Stimulated activated CD8-positive, alpha-beta memory T cell treated with anti-CD3 and anti-CD28 coated beads, Interleukin-7, amount 100 ng/mL, for 1 hour (primary cell): ENCODE results near the gene RFPL4A.
"Not testable (repeated sequence)": the region's sequence is repeated elsewhere in the genome, so short reads cannot be mapped to it uniquely, and the experiment has no call there.

Source experiments
- DNase-seq, 2 donors: peaks; one replicate each; pipeline ENCODE4 v3.0.0-alpha.2; 2020; ENCODE audit warnings: low read depth in 2 of 2

RFPL4A gene

DNA sequence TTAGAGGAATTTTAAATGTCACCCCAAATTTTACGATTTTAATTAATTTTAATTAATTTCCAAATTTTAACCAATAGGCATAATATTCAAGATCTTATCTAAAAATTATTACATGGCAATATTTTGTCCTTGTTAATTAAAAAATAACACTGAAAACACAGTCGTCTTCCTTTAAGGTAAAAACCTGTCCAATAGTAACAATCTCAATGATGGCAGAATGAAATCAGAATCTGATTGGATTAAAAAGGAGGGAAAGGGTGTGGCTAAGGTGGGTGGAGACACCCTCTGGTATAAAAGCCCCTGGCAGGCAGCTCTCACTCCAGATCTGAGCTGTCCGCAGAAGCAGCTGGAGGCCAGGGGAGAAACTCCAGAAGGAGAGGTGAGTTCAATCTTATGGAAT lies at the start of gene RFPL4A:
RFPL4A (plus strand) TSS at position 301 of the 400 bp plus-strand sequence. CDS start 2,704 bp downstream, outside the sequence.
- not testable (repeated sequence) for DNase-seq

DNA sequence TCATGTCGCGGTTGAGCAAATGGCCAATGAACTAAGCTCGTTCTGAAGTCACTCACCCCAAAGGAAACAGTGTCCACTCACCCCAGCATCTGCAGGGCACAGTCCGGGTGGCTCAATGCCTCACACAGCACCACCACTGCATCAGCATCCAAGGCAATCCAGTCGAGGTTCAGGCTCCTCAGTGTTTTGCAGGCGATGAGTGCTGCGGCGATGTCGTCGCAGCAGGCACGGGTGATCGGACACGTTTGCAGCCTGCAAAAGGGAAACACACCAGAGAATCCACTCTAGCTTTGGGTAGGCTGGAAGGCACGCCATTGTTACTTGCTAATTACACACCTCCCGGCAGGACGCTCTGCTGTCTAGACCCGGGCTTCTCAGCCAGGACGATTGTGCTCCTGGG lies 47.2 kb upstream of the RFPL4A start:
- DNase-seq: no peak

DNA sequence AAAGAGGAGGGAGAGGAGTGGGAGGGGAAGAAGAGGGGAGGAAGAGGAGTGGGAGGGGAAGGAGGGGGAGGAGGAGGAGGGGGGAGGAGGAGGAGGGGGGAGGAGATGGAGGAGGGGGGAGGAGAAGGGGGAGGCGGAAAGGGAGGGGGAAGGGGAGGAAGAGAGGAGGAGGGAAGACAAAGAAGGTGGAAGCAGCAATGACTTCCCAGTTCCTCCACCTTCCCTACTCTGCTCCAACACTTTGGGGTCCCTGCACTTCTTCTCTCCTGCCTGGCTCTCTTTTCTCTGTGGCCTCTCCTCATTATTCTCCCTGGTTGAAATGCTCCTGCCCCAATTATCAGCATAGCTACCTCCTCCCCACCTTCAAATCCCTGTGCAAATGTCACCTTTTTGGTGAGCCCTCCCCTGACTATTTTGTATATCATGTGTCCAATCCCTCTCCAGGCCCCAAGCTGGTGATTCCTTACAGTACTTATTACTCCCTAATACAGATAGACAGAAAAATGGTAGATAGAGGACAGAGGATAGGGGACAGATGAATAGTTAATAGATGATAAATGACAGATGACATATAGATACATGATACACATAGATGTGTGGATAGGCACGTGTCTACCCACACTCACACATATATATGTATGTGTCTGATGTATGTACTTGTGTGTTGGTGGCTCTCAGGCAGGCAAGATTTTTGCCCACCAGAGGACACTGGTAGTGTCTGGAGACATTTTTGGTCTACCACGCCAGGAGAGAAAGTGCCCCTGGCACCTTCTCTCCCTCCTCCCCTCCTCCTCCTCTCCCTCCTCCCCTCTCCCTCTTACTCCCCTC lies 45.9 kb upstream of the RFPL4A start:
- DNase-seq: no peak

DNA sequence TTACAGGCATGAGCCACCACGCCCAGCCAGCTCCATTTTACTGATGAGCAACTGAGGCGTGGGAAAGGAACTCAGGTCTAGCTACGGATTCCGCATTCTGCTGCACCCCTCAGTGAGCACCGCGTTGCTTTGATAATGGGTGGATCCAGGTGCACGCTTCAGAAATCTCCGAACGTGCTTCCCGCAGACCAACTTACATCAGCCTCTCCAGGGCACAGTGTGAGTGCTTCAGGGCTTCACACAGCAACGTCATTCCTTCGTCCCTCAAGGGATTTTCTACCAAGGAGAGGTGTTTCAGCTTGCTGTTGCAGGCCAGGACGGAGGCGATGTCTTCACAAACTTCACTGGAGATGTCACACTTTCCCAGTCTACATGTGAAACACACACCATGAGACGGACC lies 42.4 kb upstream of the RFPL4A start:
- DNase-seq: no peak

DNA sequence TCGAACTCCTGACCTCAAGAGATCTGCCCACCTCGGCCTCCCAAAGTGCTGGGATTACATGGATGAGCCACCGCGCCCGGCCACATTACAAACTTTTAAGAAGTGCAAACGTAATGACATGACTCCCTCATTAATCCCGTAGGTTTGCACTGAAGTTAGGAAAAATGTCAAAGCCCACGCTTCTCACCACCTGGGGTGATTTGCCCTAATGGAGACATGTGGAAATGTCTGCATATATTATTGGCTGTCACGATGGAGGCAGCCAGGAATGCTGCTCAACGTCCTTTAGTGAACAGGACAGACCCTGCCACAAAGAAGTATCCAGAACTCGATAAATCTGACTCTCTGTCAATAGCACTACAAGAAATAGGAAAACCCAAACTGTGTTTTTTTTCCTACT lies 41.6 kb upstream of the RFPL4A start:
- DNase-seq: no peak

DNA sequence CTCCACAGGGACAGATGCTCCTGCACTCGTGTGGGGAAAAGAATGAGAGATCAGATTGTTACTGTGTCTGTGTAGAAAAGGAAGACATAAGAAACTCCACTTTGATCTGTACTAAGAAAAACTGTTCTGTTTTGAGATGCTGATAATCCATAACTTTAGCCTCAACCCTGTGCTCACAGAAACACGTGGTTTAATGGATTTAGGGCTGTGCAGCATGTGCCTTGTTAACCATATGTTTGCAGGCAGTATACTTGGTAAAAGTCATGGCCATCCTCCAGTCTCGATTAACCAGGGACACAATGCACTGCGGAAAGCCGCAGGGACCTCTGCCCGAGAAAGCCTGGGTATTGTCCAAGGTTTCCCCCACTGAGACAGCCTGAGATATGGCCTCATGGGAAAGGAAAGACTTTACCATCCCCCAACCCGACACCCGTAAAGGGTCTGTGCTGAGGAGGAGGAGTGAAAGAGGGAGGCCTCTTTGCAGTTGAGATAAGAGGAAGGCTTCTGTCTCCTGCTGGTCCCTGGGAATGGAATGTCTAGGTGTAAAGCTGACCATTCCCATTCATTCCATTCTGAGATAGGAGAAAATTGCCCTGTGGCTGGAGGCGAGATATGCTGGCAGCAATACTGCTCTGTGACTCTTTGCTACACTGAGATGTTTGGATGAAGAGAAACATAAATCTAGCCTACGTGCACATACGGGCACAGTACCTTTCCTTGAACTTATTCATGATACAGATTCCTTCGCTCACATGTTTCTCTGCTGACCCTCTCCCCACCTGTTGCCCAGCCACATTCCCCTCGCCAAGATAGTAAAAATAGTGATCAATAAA lies 40.8 kb upstream of the RFPL4A start:
- not testable (repeated sequence) for DNase-seq

DNA sequence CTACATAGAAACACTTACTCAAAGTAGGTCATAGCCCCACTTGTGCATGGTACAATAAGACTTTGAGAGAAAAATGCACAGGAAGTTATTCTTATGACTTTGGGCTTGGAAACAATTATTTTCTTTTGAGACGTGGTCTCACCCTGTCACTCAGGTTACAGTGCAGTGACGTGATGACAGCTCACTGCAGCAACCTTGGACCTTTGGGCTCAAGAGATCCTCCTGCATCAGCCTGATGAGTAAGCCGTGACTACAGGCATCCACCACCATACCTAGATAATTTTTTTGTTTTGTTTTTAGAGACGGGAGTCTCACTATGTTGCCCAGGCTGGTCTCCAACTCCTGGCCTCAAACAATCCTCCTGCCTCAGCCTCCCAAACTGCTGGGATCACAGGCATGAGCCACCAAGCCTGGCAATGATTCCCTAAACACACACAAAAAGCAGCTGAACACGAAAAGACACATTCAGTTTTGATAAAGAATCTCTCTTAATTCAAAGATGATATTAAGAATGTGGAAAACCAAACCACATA lies 38.6 kb upstream of the RFPL4A start:
- DNase-seq: no peak

DNA sequence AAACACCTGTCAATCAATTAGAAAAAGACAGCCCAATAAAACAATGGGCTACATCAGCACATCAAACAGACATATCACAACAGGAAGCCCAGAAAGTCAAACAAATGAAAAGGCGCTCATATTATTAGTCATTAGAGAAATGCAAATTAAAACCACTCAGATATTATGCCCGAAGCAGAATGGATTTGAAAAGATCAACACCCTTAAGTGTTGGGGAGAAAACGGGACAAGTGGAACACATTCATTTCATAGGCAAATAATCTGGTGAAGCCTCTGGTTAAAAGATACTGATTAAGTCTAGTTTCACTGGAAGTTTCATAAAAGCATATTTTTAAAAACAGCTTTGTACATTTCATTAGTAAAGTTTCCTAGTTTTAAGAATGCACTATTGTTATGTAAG lies 38.1 kb upstream of the RFPL4A start:
- DNase-seq: no peak

DNA sequence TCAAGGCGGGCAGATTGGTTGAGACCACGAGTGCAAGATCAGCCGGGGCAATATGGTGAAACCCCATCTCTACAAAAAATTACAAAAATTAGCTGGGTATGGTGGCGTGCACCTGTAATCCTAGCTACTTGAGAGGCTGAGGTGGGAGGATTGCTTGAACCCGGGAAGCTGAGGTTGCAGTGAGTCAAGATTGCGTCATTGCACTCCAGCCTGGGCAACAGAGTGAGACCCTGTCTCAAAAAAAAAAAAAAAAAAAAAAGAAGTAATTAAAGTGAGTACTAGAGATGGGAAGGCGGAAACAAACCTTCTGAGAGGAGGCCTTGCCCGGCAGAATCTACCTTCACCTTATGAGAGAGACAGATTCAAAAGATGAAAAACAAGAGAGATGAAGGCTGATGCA lies 35.4 kb upstream of the RFPL4A start:
- no peak for DNase-seq

DNA sequence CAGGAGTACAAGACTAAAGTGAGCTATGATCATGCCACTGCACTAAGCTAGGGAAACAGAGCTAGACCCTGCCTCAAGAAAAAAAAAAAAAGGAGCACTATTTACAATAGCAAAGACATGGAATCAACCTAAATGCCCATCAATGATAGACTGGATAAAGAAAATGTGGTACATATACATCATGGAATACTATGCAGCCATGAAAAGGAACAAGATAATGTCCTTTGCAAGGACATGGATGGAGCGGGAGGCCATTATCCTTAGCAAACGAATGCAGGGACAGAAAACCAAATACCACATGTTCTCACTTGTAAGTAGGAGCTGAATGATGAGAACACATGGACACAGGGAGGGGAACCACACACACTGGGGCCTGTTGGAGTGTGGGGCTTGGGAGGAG lies 28.5 kb upstream of the RFPL4A start:
- not testable (repeated sequence) for DNase-seq

DNA sequence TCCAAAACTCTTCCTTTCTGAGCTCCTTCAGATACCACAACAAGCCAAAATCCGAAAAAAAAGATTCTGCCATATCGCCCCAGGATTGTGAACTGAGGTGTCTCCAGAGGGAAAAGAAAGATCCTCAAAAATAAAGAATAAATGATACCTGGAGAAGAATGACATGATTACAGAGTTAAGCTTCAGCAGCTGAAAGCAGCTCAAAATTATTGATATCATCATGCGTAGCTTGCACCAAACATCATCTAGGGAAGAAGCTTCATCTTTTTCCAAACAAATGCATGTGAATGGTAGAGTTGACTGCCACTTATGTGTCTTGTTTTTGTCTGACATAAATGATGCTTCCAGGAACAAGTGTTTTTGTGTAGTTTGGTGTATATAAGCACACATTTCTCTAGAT lies 20.6 kb upstream of the RFPL4A start, which contains the start of gene NLRP9:
NLRP9 (minus strand) TSS at position 101 of the 400 bp plus-strand sequence; CDS start at position 73, 28 bp downstream.
- DNase-seq: no peak

DNA sequence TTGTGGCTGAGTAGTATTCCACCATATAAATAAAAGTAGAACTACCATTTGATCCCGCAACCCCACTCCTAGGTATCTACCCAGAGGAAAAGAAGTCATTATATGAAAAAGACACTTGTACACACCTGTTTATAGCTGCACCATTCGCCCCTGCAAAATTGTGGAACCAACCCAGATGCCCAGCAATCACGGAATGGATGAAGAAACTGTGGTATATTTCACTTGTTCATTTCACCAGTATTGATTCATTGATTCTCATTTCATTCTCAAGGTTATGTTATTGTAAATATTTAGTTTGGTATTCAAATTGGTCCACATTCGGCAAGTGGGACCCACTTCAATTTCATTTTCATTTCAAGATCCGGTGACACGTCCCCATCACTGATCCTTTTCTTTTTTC lies 8.2 kb upstream of the RFPL4A start:
- no peak for DNase-seq

DNA sequence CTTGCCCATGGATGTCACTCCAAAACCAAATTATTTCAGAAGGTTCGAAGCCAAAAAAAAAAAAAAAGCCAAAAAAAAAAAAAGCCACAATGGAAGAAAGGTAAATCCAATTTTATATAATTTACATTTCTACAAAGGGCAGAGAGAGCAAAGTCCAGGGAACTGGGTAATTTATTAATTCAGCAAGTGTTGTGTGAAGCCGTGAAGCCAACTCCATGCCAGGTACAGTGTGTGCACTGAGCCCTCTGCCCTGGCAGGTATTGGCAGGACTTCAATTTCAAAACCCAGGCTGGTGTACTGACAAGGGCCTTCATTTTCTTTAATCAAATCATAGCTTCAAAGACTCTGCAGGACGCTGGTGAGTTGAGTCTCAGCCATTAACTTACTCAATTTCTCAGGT lies 5.5 kb upstream of the RFPL4A start:
- DNase-seq: no peak

DNA sequence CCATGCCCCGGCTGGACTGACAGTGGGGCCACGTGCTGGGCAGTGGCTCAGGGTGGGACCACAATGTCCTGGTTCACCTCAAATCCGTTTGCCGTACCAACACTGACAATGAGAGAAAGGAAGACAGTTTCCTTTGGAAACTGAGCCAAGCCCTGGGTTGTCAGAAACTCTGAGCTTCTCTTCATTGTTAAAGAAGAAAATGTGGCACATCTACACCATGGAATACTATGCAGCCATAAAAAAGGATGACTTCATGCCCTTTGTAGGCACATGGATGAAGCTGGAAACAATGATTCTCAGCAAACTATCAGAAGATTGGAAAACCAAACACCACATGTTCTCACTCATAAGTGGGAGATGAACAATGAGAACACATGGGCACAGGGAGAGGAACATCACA lies 2.1 kb upstream of the RFPL4A start:
- DNase-seq: not testable (repeated sequence)

DNA sequence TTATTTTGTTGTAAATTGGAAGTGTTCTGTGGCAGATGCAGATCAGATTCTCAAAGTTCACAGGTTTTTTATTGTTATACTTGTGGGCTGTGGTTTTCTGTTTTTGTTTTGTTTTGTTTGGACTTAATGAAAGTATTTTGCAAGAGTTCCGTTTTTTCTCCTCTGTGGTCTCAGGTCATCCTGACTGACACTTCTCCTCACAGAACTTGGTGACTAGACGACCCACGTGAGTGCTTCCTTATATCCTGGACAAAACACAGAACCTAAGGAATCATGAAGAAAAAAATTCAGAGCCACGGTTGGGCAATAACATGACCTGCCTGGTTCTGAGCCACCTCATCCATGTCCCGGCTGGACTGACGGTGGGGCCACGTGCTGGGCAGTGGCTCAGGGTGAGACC lies 7.6 kb downstream of the RFPL4A start:
- no peak for DNase-seq

DNA sequence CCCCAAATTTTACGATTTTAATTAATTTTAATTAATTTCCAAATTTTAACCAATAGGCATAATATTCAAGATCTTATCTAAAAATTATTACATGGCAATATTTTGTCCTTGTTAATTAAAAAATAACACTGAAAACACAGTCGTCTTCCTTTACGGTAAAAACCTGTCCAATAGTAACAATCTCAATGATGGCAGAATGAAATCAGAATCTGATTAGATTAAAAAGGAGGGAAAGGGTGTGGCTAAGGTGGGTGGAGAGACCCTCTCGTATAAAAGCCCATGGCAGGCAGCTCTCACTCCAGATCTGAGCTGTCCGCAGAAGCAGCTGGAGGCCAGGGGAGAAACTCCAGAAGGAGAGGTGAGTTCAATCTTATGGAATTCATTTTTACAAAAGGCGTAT lies 9.9 kb downstream of the RFPL4A start, which contains the start of gene RFPL4AL1:
RFPL4AL1 (plus strand) TSS at position 301 of the 400 bp plus-strand sequence. CDS start 2,687 bp downstream, outside the sequence.
- not testable (repeated sequence) for DNase-seq

DNA sequence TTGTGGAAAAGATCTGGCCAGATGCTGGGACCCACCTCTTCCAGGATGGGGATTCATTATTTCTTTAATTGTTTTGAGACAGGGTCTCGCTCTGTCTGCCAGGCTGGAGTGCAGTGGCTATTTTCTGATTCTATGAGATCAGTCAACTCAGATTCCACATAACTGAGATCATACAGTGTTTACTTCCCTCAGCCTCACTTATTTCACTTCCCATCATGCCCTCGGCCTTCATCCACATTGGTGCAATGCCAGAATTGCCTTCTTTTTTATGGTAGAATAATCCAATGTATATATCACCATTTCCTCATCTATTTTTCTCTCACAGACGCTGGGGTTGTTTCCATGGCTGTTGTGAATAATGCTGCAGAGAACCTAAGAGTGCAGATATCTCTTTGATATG lies 10.7 kb downstream of the RFPL4A start:
- not testable (repeated sequence) for DNase-seq

DNA sequence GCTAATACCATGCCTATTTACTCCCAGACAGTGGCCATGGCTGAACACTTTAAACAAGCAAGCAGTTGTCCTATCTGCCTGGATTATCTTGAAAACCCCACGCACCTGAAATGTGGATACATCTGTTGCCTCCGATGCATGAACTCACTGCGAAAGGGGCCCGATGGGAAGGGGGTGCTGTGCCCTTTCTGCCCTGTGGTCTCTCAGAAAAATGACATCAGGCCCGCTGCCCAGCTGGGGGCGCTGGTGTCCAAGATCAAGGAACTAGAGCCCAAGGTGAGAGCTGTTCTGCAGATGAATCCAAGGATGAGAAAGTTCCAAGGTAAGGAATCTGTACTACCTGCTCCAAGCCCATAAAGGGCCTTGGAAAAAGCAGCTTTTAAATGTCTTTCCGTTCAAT lies 18.6 kb downstream of the RFPL4A start:
- no peak for DNase-seq

DNA sequence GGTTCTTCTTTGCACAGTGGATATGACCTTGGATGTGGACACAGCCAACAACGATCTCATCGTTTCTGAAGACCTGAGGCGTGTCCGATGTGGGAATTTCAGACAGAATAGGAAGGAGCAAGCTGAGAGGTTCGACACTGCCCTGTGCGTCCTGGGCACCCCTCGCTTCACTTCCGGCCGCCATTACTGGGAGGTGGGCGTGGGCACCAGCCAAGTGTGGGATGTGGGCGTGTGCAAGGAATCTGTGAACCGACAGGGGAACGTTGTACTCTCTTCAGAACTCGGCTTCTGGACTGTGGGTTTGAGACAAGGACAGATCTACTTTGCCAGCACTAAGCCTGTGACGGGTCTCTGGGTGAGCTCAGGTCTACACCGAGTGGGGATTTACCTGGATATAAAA lies 19.4 kb downstream of the RFPL4A start:
- DNase-seq: no peak

DNA sequence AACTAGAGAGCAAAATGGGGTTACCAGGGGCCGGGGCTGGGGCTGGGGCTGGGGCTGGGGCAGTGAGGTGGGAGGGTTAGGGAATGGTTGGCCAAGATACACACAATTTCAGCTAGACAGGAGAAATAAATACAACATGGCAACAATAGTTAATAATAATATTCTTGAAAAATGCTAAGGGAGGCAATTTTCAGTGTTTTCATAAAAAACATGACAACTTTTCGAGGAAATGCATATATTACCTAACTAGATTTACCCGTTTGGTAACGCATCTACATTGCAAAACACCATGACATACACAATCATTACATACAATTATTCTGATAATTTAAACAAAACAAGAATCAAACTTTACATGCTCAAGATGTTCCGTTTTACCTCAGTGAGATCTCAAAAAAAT lies 22.2 kb downstream of the RFPL4A start:
- no peak for DNase-seq

DNA sequence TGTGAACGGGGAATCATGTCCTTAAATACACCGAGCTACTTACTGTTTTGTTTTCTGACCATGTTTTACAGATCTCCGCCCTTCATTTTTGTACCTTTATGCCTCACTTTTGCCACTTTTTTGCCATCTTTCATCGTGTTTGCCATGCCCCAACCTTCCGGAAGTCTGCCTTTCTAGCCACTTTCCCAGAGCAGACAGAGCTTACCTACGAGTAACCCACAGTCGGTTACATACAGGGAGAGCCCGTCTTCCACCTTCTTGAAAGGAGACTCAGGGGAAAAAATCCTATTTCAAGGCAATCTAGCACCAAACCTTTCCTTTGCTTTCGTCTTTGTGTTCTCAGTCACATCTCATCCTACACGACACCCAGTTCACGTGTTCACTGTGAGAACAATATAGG lies 36.1 kb downstream of the RFPL4A start:
- no peak for DNase-seq

DNA sequence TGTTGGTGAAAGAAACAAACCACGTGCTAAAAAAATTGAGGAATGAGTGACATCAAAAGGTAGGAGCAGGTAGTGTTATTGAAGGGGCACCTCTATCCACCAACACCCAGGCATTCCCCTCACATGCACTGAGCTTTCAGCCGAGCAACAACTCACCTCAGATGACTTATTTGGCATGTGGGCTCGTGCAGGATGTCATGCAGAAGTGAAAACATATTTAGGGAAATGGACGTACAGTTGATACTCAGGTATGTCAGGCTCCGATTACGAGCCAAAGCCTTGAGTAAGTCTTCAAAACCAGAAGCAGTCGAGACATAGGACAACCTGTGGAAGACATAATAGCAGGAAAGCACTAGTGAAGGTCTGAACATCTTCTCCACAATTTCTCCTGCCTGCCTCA lies 42.5 kb downstream of the RFPL4A start:
- DNase-seq: no peak
